HepG2 (cell line): ENCODE data around the gene SERPINA9. TPM values are rescaled to one million over a fixed set of nuclear protein-coding genes. Genes with fewer than 3 reads are reported as not detected.

Experiments used
- ARNT ChIP-seq: fragments of 450-650 bp; IDR thresholded peaks from 2 replicates; pipeline ENCODE4 v1.6.1; 2017
- ATF7 ChIP-seq, 2 experiments: fragments of 450-650 bp in 1 of 2; sonication (generic) in 1 of 2; formaldehyde crosslinking in 1 of 2; IDR thresholded peaks; 2 replicates each; pipeline versions ENCODE4 v1.4.0 to v1.6.1; 2016 to 2020; ENCODE audit warnings: antibody characterized with exemption in 1 of 2, mild to moderate bottlenecking in 1 of 2, missing genetic modification reagents in 1 of 2
- CBX2 ChIP-seq, 2 experiments: fragments of 200-600 bp in 1 of 2; sonication (generic); formaldehyde crosslinking in 1 of 2; IDR thresholded peaks; 2 replicates each; pipeline versions ENCODE4 v1.7.0 to v1.8.1; 2018 to 2022; ENCODE audit warnings: low read depth in 2 of 2, low read length in 1 of 2, mild to moderate bottlenecking in 1 of 2, missing genetic modification reagents in 1 of 2
- CHCHD3 ChIP-seq: sonication (generic); formaldehyde crosslinking; IDR thresholded peaks from 2 replicates; pipeline ENCODE4 v1.8.0; 2022; ENCODE audit warnings: mild to moderate bottlenecking, missing genetic modification reagents, moderate library complexity
- FOSL2 ChIP-seq: sonication (generic); formaldehyde crosslinking; IDR thresholded peaks from 2 replicates; pipeline ENCODE4 v1.4.0; 2020; ENCODE audit warnings: missing genetic modification reagents
- KDM5B ChIP-seq: sonication (generic); formaldehyde crosslinking; IDR thresholded peaks from 2 replicates; pipeline ENCODE4 v1.4.0; 2020; ENCODE audit warnings: missing genetic modification reagents, mild to moderate bottlenecking, borderline replicate concordance
- NBN ChIP-seq: fragments of 450-650 bp; conservative IDR thresholded peaks from 2 replicates; pipeline ENCODE4 v1.6.1; 2017
- PLRG1 ChIP-seq: fragments of 450-650 bp; conservative IDR thresholded peaks from 2 replicates; pipeline ENCODE4 v1.6.1; 2016
- ZFP1 ChIP-seq: IDR thresholded peaks from 2 replicates; pipeline ENCODE4 v1.6.1; 2016
- ZNF34 ChIP-seq: sonication (generic); formaldehyde crosslinking; IDR thresholded peaks from 2 replicates; pipeline ENCODE4 v1.4.0; 2020; ENCODE audit warnings: mild to moderate bottlenecking, missing genetic modification reagents, borderline replicate concordance
- ZNF354B ChIP-seq: sonication (generic); formaldehyde crosslinking; IDR thresholded peaks from 2 replicates; pipeline ENCODE4 v1.8.0; 2022; ENCODE audit warnings: mild to moderate bottlenecking, missing genetic modification reagents
- ZNF512 ChIP-seq: sonication (generic); formaldehyde crosslinking; IDR thresholded peaks from 2 replicates; pipeline ENCODE4 v1.4.0; 2020; ENCODE audit warnings: mild to moderate bottlenecking, missing genetic modification reagents
- ZNF646 ChIP-seq: sonication (generic); formaldehyde crosslinking; IDR thresholded peaks from 2 replicates; pipeline ENCODE4 v1.9.0; 2021; ENCODE audit warnings: mild to moderate bottlenecking, missing genetic modification reagents
- ZNF713 ChIP-seq: sonication (generic); formaldehyde crosslinking; IDR thresholded peaks from 2 replicates; pipeline ENCODE4 v1.4.0; 2020; ENCODE audit warnings: mild to moderate bottlenecking, missing genetic modification reagents
- ZNF883 ChIP-seq: sonication (generic); formaldehyde crosslinking; IDR thresholded peaks from 2 replicates; pipeline ENCODE4 v1.5.1; 2020; ENCODE audit warnings: mild to moderate bottlenecking, missing genetic modification reagents; ENCODE audit errors: not compliant biosample characterization
- polyA plus RNA-seq, 8 experiments: library from polyadenylated mRNA; depleted of rRNA in 3 of 8; stranded (reverse) in 7 of 8; unstranded in 1 of 8; fragments of >200 nt; fragmentation: Illumina TruSeq in 4 of 8; extraction: Trizol in 4 of 8; gene quantifications; 2 replicates each; pipeline versions ENCODE4 v1.2.1 to v1.2.3, GENCODE V29; 2011 to 2016; ENCODE audit warnings: low read depth in 4 of 8, missing spikeins in 1 of 8, mixed read lengths in 1 of 8; ENCODE audit not compliant: insufficient read depth in 1 of 8
- total RNA-seq, 5 experiments: library from RNA; depleted of rRNA; stranded (reverse); fragments of >200 nt; fragmentation: Illumina TruSeq; extraction: Trizol; gene quantifications; 2 replicates each; pipeline ENCODE4 v1.2.3, GENCODE V29; 2016; ENCODE audit warnings: low read depth in 1 of 5
- TF ChIP-seq, protein P1 (sequence below): sonication (generic); formaldehyde crosslinking; IDR thresholded peaks from 2 replicates; pipeline ENCODE4 v1.4.0; 2020; ENCODE audit warnings: missing genetic modification reagents

The SERPINA9 gene
- total and polyA plus RNA-seq, 2 of the 13 experiments (the other 11 are each of a cell fraction or from before 2014, with no cell fraction given) = 0.21 TPM; not detected in 1

GRCh38 chr14:94485944-94486841, 10.2 kb upstream of the SERPINA9 start (continued):
- TF ChIP-seq ZNF354B (CRISPR knock-in tag) (no peak), FOSL2 (peak; percentile 40; the same call in 1 of the 2 replicates), ZNF34 (no peak), ZNF646 (CRISPR knock-in tag) (no peak), CBX2 (IDR thresholded peaks at IDR 0.05; ENCODE audit: low read depth, low read length) (no peak), CBX2 (CRISPR knock-in tag; IDR thresholded peaks at IDR 0.05; ENCODE audit: low read depth) (no peak), CHCHD3 (CRISPR knock-in tag) (no peak), ZNF512 (no peak), KDM5B (CRISPR knock-in tag) (peak; percentile 45; the same call in 1 of the 2 replicates), ARNT (no peak), ZNF713 (CRISPR knock-in tag) (no peak), ATF7 (IDR thresholded peaks at IDR 0.05) (no peak), ATF7 (CRISPR knock-in tag; IDR thresholded peaks at IDR 0.05) (no peak), ZFP1 (CRISPR knock-in tag) (no peak), NBN (no peak), ZNF883 (CRISPR knock-in tag) (no peak), PLRG1 (no peak)
- TF ChIP-seq, protein P1, sequence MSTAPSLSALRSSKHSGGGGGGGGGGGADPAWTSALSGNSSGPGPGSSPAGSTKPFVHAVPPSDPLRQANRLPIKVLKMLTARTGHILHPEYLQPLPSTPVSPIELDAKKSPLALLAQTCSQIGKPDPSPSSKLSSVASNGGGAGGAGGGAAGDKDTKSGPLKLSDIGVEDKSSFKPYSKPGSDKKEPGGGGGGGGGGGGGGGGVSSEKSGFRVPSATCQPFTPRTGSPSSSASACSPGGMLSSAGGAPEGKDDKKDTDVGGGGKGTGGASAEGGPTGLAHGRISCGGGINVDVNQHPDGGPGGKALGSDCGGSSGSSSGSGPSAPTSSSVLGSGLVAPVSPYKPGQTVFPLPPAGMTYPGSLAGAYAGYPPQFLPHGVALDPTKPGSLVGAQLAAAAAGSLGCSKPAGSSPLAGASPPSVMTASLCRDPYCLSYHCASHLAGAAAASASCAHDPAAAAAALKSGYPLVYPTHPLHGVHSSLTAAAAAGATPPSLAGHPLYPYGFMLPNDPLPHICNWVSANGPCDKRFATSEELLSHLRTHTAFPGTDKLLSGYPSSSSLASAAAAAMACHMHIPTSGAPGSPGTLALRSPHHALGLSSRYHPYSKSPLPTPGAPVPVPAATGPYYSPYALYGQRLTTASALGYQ (CRISPR knock-in tag) = 0 out of 2 replicates have a peak, but pooled peaks have one; percentile 28
